SK-N-SH (cell line): ENCODE data around the gene BARX1. TPM values are rescaled to one million over a fixed set of nuclear protein-coding genes. Genes with fewer than 3 reads are reported as not detected.

Experiments
- CTCF ChIA-PET: fragments of 300-600, 350-600 bp; formaldehyde crosslinking; extraction: SDS; loops from one replicate; lab custom pipeline; 2021; lab: Yijun Ruan, JAX
- POLR2A ChIA-PET: fragments of 350-600 bp; sonication (Branson Sonifier 250); formaldehyde crosslinking; extraction: SDS; loops from one replicate; lab custom pipeline; 2020; ENCODE audit warnings: antibody characterized with exemption, inconsistent platforms; lab: Yijun Ruan, JAX
- DNase-seq: peaks from one replicate; pipeline ENCODE4 v3.0.0; 2012
- H2AFZ ChIP-seq: fragments of 200-600 bp; sonication (generic); 2 replicates; pipeline ENCODE4 v1.8.1; 2016; ENCODE audit warnings: antibody characterized with exemption, mild to moderate bottlenecking, low read depth
- H3F3A ChIP-seq: fragments of 200-600 bp; sonication (generic); replicated peaks from 2 replicates; pipeline ENCODE3; 2016; ENCODE audit warnings: antibody characterized with exemption, mild to moderate bottlenecking; ENCODE audit not compliant: insufficient read depth
- H3K27ac ChIP-seq, 2 experiments: fragments of 200-500 bp in 1 of 2; fragments of 200-600 bp in 1 of 2; sonication (Bioruptor generic) in 1 of 2; sonication (generic), shearing (Covaris generic) in 1 of 2; 2 replicates each; pipeline versions ENCODE4 v1.5.1 to v1.6.1; 2014 to 2016; ENCODE audit warnings: low read depth in 2 of 2, inconsistent platforms in 1 of 2, low read length in 1 of 2, mild to moderate bottlenecking in 1 of 2, mixed read lengths in 1 of 2
- H3K27me3 ChIP-seq: fragments of 200-600 bp; sonication (generic), shearing (Covaris generic); 2 replicates; pipeline ENCODE4 v1.6.1; 2016; ENCODE audit warnings: mixed run types; ENCODE audit not compliant: insufficient read depth
- H3K36me3 ChIP-seq, 2 experiments: fragments of 200-500 bp in 1 of 2; fragments of 200-600 bp in 1 of 2; sonication (Bioruptor generic) in 1 of 2; sonication (generic) in 1 of 2; replicated peaks in 1 of 2; 2 replicates each; pipeline versions ENCODE3 to v1.5.1; 2014 to 2016; ENCODE audit warnings: low read length in 1 of 2, mild to moderate bottlenecking in 1 of 2; ENCODE audit not compliant: insufficient read depth in 2 of 2, control insufficient read depth in 1 of 2
- H3K4me1 ChIP-seq, 2 experiments: fragments of 200-500 bp in 1 of 2; fragments of 200-600 bp in 1 of 2; sonication (Bioruptor generic) in 1 of 2; sonication (generic), shearing (Covaris generic) in 1 of 2; 2 replicates each; pipeline versions ENCODE4 v1.5.1 to v1.6.1; 2014 to 2016; ENCODE audit warnings: low read depth in 1 of 2, low read length in 1 of 2, mixed run types in 1 of 2; ENCODE audit not compliant: insufficient read depth in 2 of 2, control insufficient read depth in 1 of 2
- H3K4me2 ChIP-seq: fragments of 200-600 bp; sonication (generic), shearing (Covaris generic); 2 replicates; pipeline ENCODE4 v1.6.1; 2017; ENCODE audit warnings: mixed run types
- H3K4me3 ChIP-seq, 2 experiments: fragments of 200-500 bp in 1 of 2; fragments of 200-600 bp in 1 of 2; sonication (Bioruptor generic) in 1 of 2; sonication (generic), shearing (Covaris generic) in 1 of 2; 2 replicates each; pipeline versions ENCODE4 v1.5.1 to v1.8.1; 2014 to 2016; ENCODE audit warnings: low read depth in 2 of 2, inconsistent platforms in 1 of 2, low read length in 1 of 2, mild to moderate bottlenecking in 1 of 2, mixed read lengths in 1 of 2, moderate library complexity in 1 of 2
- H3K79me2 ChIP-seq: fragments of 200-600 bp; sonication (generic); 2 replicates; pipeline ENCODE4 v1.8.1; 2017; ENCODE audit warnings: mild to moderate bottlenecking; ENCODE audit not compliant: insufficient read depth
- H3K9ac ChIP-seq: fragments of 200-600 bp; sonication (generic); 2 replicates; pipeline ENCODE4 v1.6.1; 2017; ENCODE audit warnings: mixed run types
- H3K9me2 ChIP-seq: fragments of 200-600 bp; sonication (generic); 2 replicates; pipeline ENCODE4 v1.6.1; 2017; ENCODE audit warnings: mixed run types
- H3K9me3 ChIP-seq: fragments of 200-600 bp; sonication (generic); 2 replicates; pipeline ENCODE4 v1.6.1; 2017; ENCODE audit warnings: mixed run types, mild to moderate bottlenecking, moderate library complexity
- H4K20me1 ChIP-seq: fragments of 200-600 bp; sonication (generic); 2 replicates; pipeline ENCODE4 v1.6.1; 2017; ENCODE audit warnings: mild to moderate bottlenecking, mixed run types; ENCODE audit not compliant: insufficient read depth
- CHD2 ChIP-seq: fragments of 150-350 bp; IDR thresholded peaks from 2 replicates; pipeline ENCODE4 v1.6.1; 2018; ENCODE audit warnings: low read length; ENCODE audit not compliant: partially characterized antibody
- ELF1 ChIP-seq: IDR thresholded peaks from 2 replicates; pipeline ENCODE4 v1.4.0; 2012
- EP300 ChIP-seq, 2 experiments: IDR thresholded peaks; 2 replicates each; pipeline versions ENCODE4 v1.4.0 to v1.6.1; 2012; ENCODE audit warnings: borderline replicate concordance in 1 of 2, low read depth in 1 of 2, low read length in 1 of 2
- EZH2phosphoT487 ChIP-seq: fragments of 200-600 bp; sonication (generic); IDR thresholded peaks from 2 replicates; pipeline ENCODE4 v1.6.1; 2017; ENCODE audit warnings: low read depth, mixed run types, mild to moderate bottlenecking, antibody characterized with exemption, moderate library complexity, borderline replicate concordance
- FOSL2 ChIP-seq: IDR thresholded peaks from 2 replicates; pipeline ENCODE4 v1.4.0; 2012; ENCODE audit warnings: low read depth, mild to moderate bottlenecking, moderate library complexity, borderline replicate concordance
- GABPA ChIP-seq: IDR thresholded peaks from 2 replicates; pipeline ENCODE4 v1.4.0; 2012; ENCODE audit warnings: low read depth, mild to moderate bottlenecking
- GATA2 ChIP-seq: sonication (generic); formaldehyde crosslinking; IDR thresholded peaks from 2 replicates; pipeline ENCODE4 v1.5.0; 2020; ENCODE audit warnings: mild to moderate bottlenecking, missing genetic modification reagents
- IRF3 ChIP-seq: fragments of 150-350 bp; IDR thresholded peaks from 2 replicates; pipeline ENCODE4 v1.6.1; 2016; ENCODE audit warnings: mild to moderate bottlenecking, low read depth, low read length
- JUND ChIP-seq: IDR thresholded peaks from 2 replicates; pipeline ENCODE4 v1.4.0; 2012
- MEF2A ChIP-seq: IDR thresholded peaks from 2 replicates; pipeline ENCODE4 v1.4.0; 2012; ENCODE audit warnings: low read depth, borderline replicate concordance
- NFIC ChIP-seq: IDR thresholded peaks from 2 replicates; pipeline ENCODE4 v1.4.0; 2012; ENCODE audit warnings: borderline replicate concordance
- POLR2AphosphoS5 ChIP-seq: IDR thresholded peaks from 2 replicates; pipeline ENCODE4 v1.6.1; 2012; ENCODE audit warnings: low read depth, low read length
- RAD21 ChIP-seq: IDR thresholded peaks from 2 replicates; pipeline ENCODE4 v1.6.1; 2012; ENCODE audit warnings: mild to moderate bottlenecking, low read length
- RCOR1 ChIP-seq: fragments of 150-350 bp; IDR thresholded peaks from 2 replicates; pipeline ENCODE4 v1.6.1; 2017; ENCODE audit warnings: antibody characterized with exemption, low read length
- REST ChIP-seq: IDR thresholded peaks from 2 replicates; pipeline ENCODE4 v1.6.1; 2012; ENCODE audit warnings: mild to moderate bottlenecking, low read depth, low read length, moderate library complexity
- RFX5 ChIP-seq: IDR thresholded peaks from 2 replicates; pipeline ENCODE4 v1.6.1; 2012; ENCODE audit warnings: mild to moderate bottlenecking, improper control_type of control experiment, low read length
- RXRA ChIP-seq: IDR thresholded peaks from 2 replicates; pipeline ENCODE4 v1.4.0; 2012; ENCODE audit warnings: low read depth, mild to moderate bottlenecking, borderline replicate concordance
- TAF1 ChIP-seq: IDR thresholded peaks from 2 replicates; pipeline ENCODE4 v1.6.1; 2012; ENCODE audit warnings: low read depth, mild to moderate bottlenecking, low read length, moderate library complexity, borderline replicate concordance
- TCF12 ChIP-seq: IDR thresholded peaks from 2 replicates; pipeline ENCODE4 v1.4.0; 2012
- TEAD4 ChIP-seq: IDR thresholded peaks from 2 replicates; pipeline ENCODE4 v1.4.0; 2012; ENCODE audit warnings: mild to moderate bottlenecking, borderline replicate concordance; ENCODE audit not compliant: insufficient read depth
- USF2 ChIP-seq: fragments of 150-350 bp; IDR thresholded peaks from 2 replicates; pipeline ENCODE4 v1.6.1; 2017; ENCODE audit warnings: antibody characterized with exemption, low read length, low read depth, borderline replicate concordance
- YY1 ChIP-seq: IDR thresholded peaks from 2 replicates; pipeline ENCODE4 v1.4.0; 2012; ENCODE audit warnings: low read depth, mild to moderate bottlenecking
- ZBTB33 ChIP-seq: IDR thresholded peaks from 2 replicates; pipeline ENCODE4 v1.4.0; 2012; ENCODE audit warnings: low read depth, borderline replicate concordance
- WGBS: methylation state at CpG from one replicate; pipeline ENCODE4 v1.1.6; 2017; ENCODE audit warnings: low lambda C conversion rate; 5-methylcytosine and 5-hydroxymethylcytosine counted together
- polyA plus RNA-seq, 3 experiments: library from polyadenylated mRNA; depleted of rRNA; stranded (reverse); fragments of >200 nt; gene quantifications; 2 replicates each; pipeline ENCODE4 v1.2.3, GENCODE V29; 2012

Gene BARX1
- polyA plus RNA-seq, 1 of the 3 experiments (the other 2 are of a cell fraction): not detected

GRCh38 chr9:93978551-93978950 is 23.4 kb upstream of the BARX1 start (continued):
- TF ChIP-seq USF2 (no peak), TCF12 (no peak), MEF2A (no peak), CHD2 (no peak), EZH2phosphoT487 (no peak), FOSL2 (no peak)
- TF ChIP-seq, all 33 proteins: peak for 0

- no peak overlapping the region for H3K27ac ChIP-seq
- no peaks in the 10 kb centered on the region for H3K79me2 ChIP-seq
- POLR2A ChIA-PET: no interaction called here
- H3K9ac ChIP-seq: no peak overlapping the region
- no peaks in the 10 kb centered on the region for H3K27me3 ChIP-seq
- no peak overlapping the region for H3K4me2 ChIP-seq
- no peaks in the 10 kb centered on the region for H3K9me2 ChIP-seq
- no peak for DNase-seq
- TF ChIP-seq POLR2AphosphoS5 (no peak), GATA2 (CRISPR knock-in tag) (no peak), RAD21 (no peak), IRF3 (no peak), YY1 (no peak), ZBTB33 (no peak), GABPA (no peak), TEAD4 (no peak), NFIC (no peak), REST (no peak), TAF1 (no peak), RXRA (no peak), ELF1 (no peak), JUND (no peak), RCOR1 (no peak), FOSL2 (no peak), RFX5 (no peak), EP300 (IDR thresholded peaks at IDR 0.05; ENCODE audit: borderline replicate concordance in 1 of 2, low read depth in 1 of 2, low read length in 1 of 2) (no peak)
- H3K4me1 ChIP-seq: no peaks in the 10 kb centered on the region
- H3K9me3 ChIP-seq: no peaks in the 10 kb centered on the region
- 13% methylated on average over 2 of the region's 5 CpGs for WGBS
- no peaks in the 10 kb centered on the region for H4K20me1 ChIP-seq
- CTCF ChIA-PET: interaction anchor here (0.8 to 5.8 kb wide), 6 partner anchors 14 to 295 kb away, joined by 3 to 38 read pairs (median 5); no protein-coding TSS in a partner anchor
- H3K4me3 ChIP-seq: no peak overlapping the region
- no peaks in the 10 kb centered on the region for H3K36me3 ChIP-seq
- no peak overlapping the region for H2AFZ ChIP-seq
- no peaks in the 10 kb centered on the region for H3F3A ChIP-seq
Measured at GRCh38 chr9:93976973-93977372, 21.8 kb upstream of the BARX1 start.
